Ectodermal cell (in vitro differentiated cells): ENCODE results near the gene KIF16B.

ENCODE experiments used
- H3K27ac ChIP-seq: 2 replicates; pipeline ENCODE4 v1.7.0; 2013; ENCODE audit warnings: mild to moderate bottlenecking, low read depth, low read length; ENCODE audit not compliant: insufficient read depth, poor library complexity, severe bottlenecking
- H3K27me3 ChIP-seq: 2 replicates; pipeline ENCODE4 v1.7.0; 2013; ENCODE audit warnings: mild to moderate bottlenecking, low read length; ENCODE audit not compliant: insufficient read depth, control insufficient read depth, poor library complexity, severe bottlenecking
- H3K36me3 ChIP-seq: one replicate; pipeline ENCODE4 v1.7.0; 2013; ENCODE audit warnings: low read length; ENCODE audit not compliant: control insufficient read depth, insufficient read depth
- H3K4me1 ChIP-seq: one replicate; pipeline ENCODE4 v1.7.0; 2013; ENCODE audit warnings: low read length; ENCODE audit not compliant: control insufficient read depth, insufficient read depth
- H3K4me3 ChIP-seq: 2 replicates; pipeline ENCODE4 v1.7.0; 2013; ENCODE audit warnings: low read depth, low read length, control low read depth; ENCODE audit not compliant: insufficient read depth
- H3K9me3 ChIP-seq: 2 replicates; pipeline ENCODE4 v1.7.0; 2013; ENCODE audit warnings: mild to moderate bottlenecking, low read length, moderate library complexity; ENCODE audit not compliant: control insufficient read depth
- WGBS, 2 experiments: methylation state at CpG; one replicate each; pipeline ENCODE4 v1.1.7; 2013; ENCODE audit warnings: missing lambda C conversion rate in 2 of 2; 5-methylcytosine and 5-hydroxymethylcytosine counted together

The KIF16B gene

GRCh38 chr20:16360668-16361067 is 212.6 kb downstream of the KIF16B start:
- Histone ChIP-seq H3K4me3 (no peak overlapping the region), H3K4me1 (no peaks in the 10 kb centered on the region), H3K9me3 (no peaks in the 10 kb centered on the region), H3K27me3 (no peaks in the 10 kb centered on the region), H3K27ac (no peak overlapping the region), H3K36me3 (no peaks in the 10 kb centered on the region)
- 89 to 95% methylated on average over 4 to 5 of the region's 5 CpGs for WGBS, 2 experiments

GRCh38 chr20:16353417-16353781 is 219.8 kb downstream of the KIF16B start:
- Histone ChIP-seq H3K4me1 (no peaks in the 10 kb centered on the region), H3K9me3 (no peaks in the 10 kb centered on the region), H3K27me3 (no peaks in the 10 kb centered on the region), H3K27ac (no peak overlapping the region), H3K4me3 (no peak overlapping the region), H3K36me3 (no peaks in the 10 kb centered on the region)
- WGBS, 2 experiments = 100% methylated on average over 1 of the region's 1 CpG

- WGBS, 2 experiments = 90 to 94% methylated on average over 4 to 5 of the region's 5 CpGs
- H3K27me3 ChIP-seq = no peaks in the 10 kb centered on the region
- H3K36me3 ChIP-seq = no peaks in the 10 kb centered on the region
- no peaks in the 10 kb centered on the region for H3K4me1 ChIP-seq
- no peak overlapping the region for H3K4me3 ChIP-seq
- H3K9me3 ChIP-seq = no peaks in the 10 kb centered on the region
- H3K27ac ChIP-seq = no peak overlapping the region
Observed at GRCh38 chr20:16352751-16353416, 220.4 kb downstream of the KIF16B start.

DNA sequence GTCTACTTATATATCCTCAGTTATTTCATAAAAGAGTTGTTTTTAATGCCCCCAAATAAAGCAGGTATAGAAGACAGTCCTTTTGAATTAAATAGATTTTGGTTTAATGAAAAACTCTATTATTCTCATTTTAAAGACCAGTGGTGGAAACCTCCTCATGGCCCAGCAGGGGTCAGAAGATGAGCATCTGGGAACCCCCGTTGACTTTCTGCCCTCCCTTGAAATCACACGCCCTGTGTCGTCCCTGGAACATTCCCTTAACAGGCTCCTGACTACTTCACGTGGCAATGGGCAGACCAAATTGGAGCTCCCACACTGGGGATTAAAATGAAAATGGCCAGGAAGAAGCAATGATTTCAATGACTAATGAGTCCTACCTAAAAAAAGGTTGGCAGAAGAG is 220.9 kb downstream of the KIF16B start:
- H3K4me3 ChIP-seq = no peak overlapping the region
- H3K4me1 ChIP-seq = no peaks in the 10 kb centered on the region
- no peaks in the 10 kb centered on the region for H3K27me3 ChIP-seq
- 89 to 94% methylated on average over 4 of the region's 4 CpGs for WGBS, 2 experiments
- H3K36me3 ChIP-seq = no peaks in the 10 kb centered on the region
- no peaks in the 10 kb centered on the region for H3K9me3 ChIP-seq
- H3K27ac ChIP-seq = no peak overlapping the region

- 92 to 98% methylated on average over 9 of the region's 9 CpGs for WGBS, 2 experiments
- Histone ChIP-seq H3K4me1 (no peaks in the 10 kb centered on the region), H3K36me3 (no peaks in the 10 kb centered on the region), H3K9me3 (no peaks in the 10 kb centered on the region), H3K27me3 (no peaks in the 10 kb centered on the region), H3K27ac (no peak overlapping the region), H3K4me3 (no peak overlapping the region)
Observed at GRCh38 chr20:16351415-16351814, 221.8 kb downstream of the KIF16B start.

GRCh38 chr20:16350465-16350864 is 222.8 kb downstream of the KIF16B start:
- Histone ChIP-seq H3K36me3 (no peaks in the 10 kb centered on the region), H3K4me1 (no peaks in the 10 kb centered on the region), H3K27me3 (no peaks in the 10 kb centered on the region), H3K9me3 (no peaks in the 10 kb centered on the region), H3K27ac (no peak overlapping the region), H3K4me3 (no peak overlapping the region)
- WGBS, 2 experiments = 93 to 96% methylated on average over 11 of the region's 11 CpGs

GRCh38 chr20:16349523-16350260 is 223.6 kb downstream of the KIF16B start:
- Histone ChIP-seq H3K36me3 (no peaks in the 10 kb centered on the region), H3K27ac (no peak overlapping the region), H3K9me3 (no peaks in the 10 kb centered on the region), H3K4me1 (no peaks in the 10 kb centered on the region), H3K27me3 (no peaks in the 10 kb centered on the region), H3K4me3 (no peak overlapping the region)
- 95 to 97% methylated on average over 6 of the region's 6 CpGs for WGBS, 2 experiments

DNA sequence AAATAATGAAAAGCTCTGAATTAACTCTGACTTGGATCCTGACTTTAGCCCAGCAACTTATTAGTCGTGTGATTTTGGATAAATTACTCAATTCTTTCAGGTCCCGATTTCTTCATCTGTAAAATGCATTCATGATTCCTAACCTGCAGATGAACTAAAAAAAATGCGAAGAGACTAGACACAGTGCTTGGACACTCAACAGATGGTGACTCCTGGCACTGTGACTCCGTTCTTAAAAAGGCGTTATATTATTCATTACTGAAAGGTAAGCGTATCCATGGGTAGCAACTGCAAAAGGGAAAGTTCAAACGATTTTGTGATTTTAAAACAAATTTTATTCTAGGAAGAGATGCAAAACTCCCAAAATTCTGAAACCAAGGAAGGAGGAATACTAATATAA is 226.3 kb downstream of the KIF16B start:
- Histone ChIP-seq H3K27ac (no peak overlapping the region), H3K27me3 (no peaks in the 10 kb centered on the region), H3K4me1 (no peaks in the 10 kb centered on the region), H3K4me3 (no peak overlapping the region), H3K9me3 (no peaks in the 10 kb centered on the region), H3K36me3 (no peaks in the 10 kb centered on the region)
- WGBS, 2 experiments = 94 to 97% methylated on average over 7 of the region's 7 CpGs

DNA sequence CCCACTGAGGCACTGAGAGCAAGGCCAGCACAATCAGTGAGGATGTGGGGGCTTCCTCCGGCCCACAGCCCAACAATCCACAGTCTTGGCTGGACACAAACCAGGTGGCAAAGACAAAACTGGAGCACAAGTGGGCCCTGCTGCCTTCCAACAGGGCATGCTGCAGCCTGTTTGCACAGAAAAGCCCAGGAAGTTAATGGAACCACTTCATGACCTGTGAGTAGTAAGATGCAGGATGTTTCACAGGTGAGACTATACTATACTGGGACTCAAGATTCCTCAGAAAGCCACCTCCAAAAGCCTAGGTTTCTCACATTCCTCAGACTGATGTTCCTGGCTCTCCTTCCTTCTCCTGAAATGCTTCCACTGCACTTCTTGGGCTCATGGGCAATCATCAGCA is 235.5 kb downstream of the KIF16B start:
- Histone ChIP-seq H3K4me1 (no peaks in the 10 kb centered on the region), H3K27ac (no peak overlapping the region), H3K36me3 (peaks cover 14% of the 10 kb centered on the region), H3K4me3 (no peak overlapping the region), H3K9me3 (no peaks in the 10 kb centered on the region), H3K27me3 (no peaks in the 10 kb centered on the region)
- WGBS, 2 experiments = 97 to 100% methylated on average over 1 of the region's 1 CpG

GRCh38 chr20:16327606-16328005 is 245.6 kb downstream of the KIF16B start:
- 100% methylated on average over 1 of the region's 1 CpG for WGBS, 2 experiments
- Histone ChIP-seq H3K27ac (no peak overlapping the region), H3K4me3 (no peak overlapping the region), H3K36me3 (no peaks in the 10 kb centered on the region), H3K27me3 (no peaks in the 10 kb centered on the region), H3K9me3 (no peaks in the 10 kb centered on the region), H3K4me1 (peaks cover 2% of the 10 kb centered on the region)
